GM12878 (cell line): ENCODE data around the gene PRG2. TPM values are rescaled to one million over a fixed set of nuclear protein-coding genes. Genes with fewer than 3 reads are reported as not detected.

Experiments used
- ATAC-seq: fragments of 200-7000 bp; cut with Tn5 transposase; 3 replicates; pipeline ENCODE4 v1.9.1; 2020; ENCODE audit warnings: mild to moderate bottlenecking, moderate library complexity
- BruUV-seq: library from RNA; stranded (reverse); fragments of 400-500 nt; replicated peaks from 2 replicates; lab custom pipeline; 2021; lab: Mats Ljungman, UMichigan
- CTCF ChIA-PET: fragments of 300-600 bp; sonication (Branson Sonifier 250); formaldehyde crosslinking; extraction: SDS; loops from one replicate; lab custom pipeline; 2021; ENCODE audit warnings: inconsistent platforms; lab: Yijun Ruan, JAX
- POLR2A ChIA-PET: fragments of 350-600 bp; formaldehyde crosslinking; extraction: SDS; loops from one replicate; lab custom pipeline; 2021; ENCODE audit warnings: inconsistent platforms; lab: Charles Lee
- RAD21 ChIA-PET: fragments of 300-600 bp; sonication (Branson Sonifier 250); formaldehyde crosslinking; loops from one replicate; lab custom pipeline; 2023; ENCODE audit warnings: antibody characterized with exemption; ENCODE audit not compliant: unreplicated experiment; lab: Charles Lee
- SMC1A ChIA-PET: fragments of 300-600 bp; sonication (Branson Sonifier 250); formaldehyde crosslinking; loops from one replicate; lab custom pipeline; 2023; ENCODE audit not compliant: unreplicated experiment, uncharacterized antibody; lab: Charles Lee
- DNase-seq: peaks from one replicate; pipeline ENCODE4 v3.0.0-alpha.2; 2011; ENCODE audit warnings: low read depth, low spot score
- FAIRE-seq: peaks from 3 replicates; lab custom pipeline; 2011; peaks lifted over from hg19 to GRCh38; lab: Jason Lieb, UNC
- H2AFZ ChIP-seq: 2 replicates; pipeline ENCODE4 v1.6.0; 2011; ENCODE audit warnings: low read depth, low read length, control low read depth; ENCODE audit not compliant: control insufficient read depth
- H3K27ac ChIP-seq: 2 replicates; pipeline ENCODE4 v1.5.1; 2011; ENCODE audit warnings: control low read depth; ENCODE audit not compliant: control insufficient read depth, insufficient read depth
- H3K27me3 ChIP-seq, 2 experiments: replicated peaks in 1 of 2; 2 replicates each; pipeline versions ENCODE4 v1.6.0 to v1.6.1; 2011; ENCODE audit warnings: low read length in 1 of 2; ENCODE audit not compliant: control insufficient read depth in 2 of 2, insufficient read depth in 2 of 2
- H3K36me3 ChIP-seq, 2 experiments: 2 replicates each; pipeline ENCODE4 v1.5.1; 2011; ENCODE audit warnings: low read length in 1 of 2; ENCODE audit not compliant: control insufficient read depth in 2 of 2, insufficient read depth in 2 of 2
- H3K4me1 ChIP-seq: 2 replicates; pipeline ENCODE4 v1.6.1; 2011; ENCODE audit warnings: mild to moderate bottlenecking, low read length, moderate library complexity, mixed read lengths; ENCODE audit not compliant: control insufficient read depth, insufficient read depth
- H3K4me2 ChIP-seq: 2 replicates; pipeline ENCODE4 v1.6.0; 2011; ENCODE audit warnings: control low read depth; ENCODE audit not compliant: control insufficient read depth, insufficient read depth
- H3K4me3 ChIP-seq: fragments of 200-600 bp; sonication (generic); 2 replicates; pipeline ENCODE4 v1.5.1; 2016
- H3K79me2 ChIP-seq: 2 replicates; pipeline ENCODE4 v1.6.0; 2011; ENCODE audit warnings: low read length; ENCODE audit not compliant: control insufficient read depth, insufficient read depth
- H3K9ac ChIP-seq: 2 replicates; pipeline ENCODE4 v1.8.0; 2011; ENCODE audit warnings: low read length, control low read depth, mixed read lengths; ENCODE audit not compliant: control insufficient read depth, insufficient read depth
- H3K9me3 ChIP-seq: replicated peaks from 3 replicates; pipeline ENCODE4 v1.5.1; 2011; ENCODE audit warnings: mild to moderate bottlenecking, low read length; ENCODE audit not compliant: control insufficient read depth, insufficient read depth
- H4K20me1 ChIP-seq: 2 replicates; pipeline ENCODE4 v1.6.0; 2011; ENCODE audit not compliant: control insufficient read depth, insufficient read depth
- ASH2L ChIP-seq: fragments of 300-600, 200-600 bp; sonication (generic); IDR thresholded peaks from 2 replicates; pipeline ENCODE4 v1.6.1; 2017; ENCODE audit warnings: low read depth, mild to moderate bottlenecking, borderline replicate concordance
- BCL11A ChIP-seq: IDR thresholded peaks from 2 replicates; pipeline ENCODE4 v1.6.1; 2011; ENCODE audit warnings: low read depth, low read length
- CEBPB ChIP-seq, 2 experiments: fragments of 150-350 bp in 1 of 2; IDR thresholded peaks; 2 replicates each; pipeline ENCODE4 v1.6.1; 2012 to 2014; ENCODE audit warnings: low read depth in 2 of 2, low read length in 2 of 2, borderline replicate concordance in 1 of 2, inconsistent platforms in 1 of 2
- CEBPZ ChIP-seq: fragments of 150-350 bp; IDR thresholded peaks from 2 replicates; pipeline ENCODE4 v1.6.1; 2016; ENCODE audit warnings: low read depth, low read length
- CHD1 ChIP-seq: IDR thresholded peaks from 2 replicates; pipeline ENCODE4 v1.6.1; 2012; ENCODE audit warnings: low read depth, low read length, improper control_type of control experiment
- MYB ChIP-seq: fragments of 150-350 bp; IDR thresholded peaks from 2 replicates; pipeline ENCODE4 v1.6.1; 2014; ENCODE audit warnings: mild to moderate bottlenecking, low read depth, low read length, borderline replicate concordance
- MYC ChIP-seq: IDR thresholded peaks from 2 replicates; pipeline ENCODE4 v1.6.1; 2011; ENCODE audit warnings: mild to moderate bottlenecking, low read length, moderate library complexity, inconsistent platforms; ENCODE audit not compliant: insufficient read depth, insufficient replicate concordance, insufficient read length, severe bottlenecking
- NFYA ChIP-seq: IDR thresholded peaks from 2 replicates; pipeline ENCODE4 v1.6.1; 2011; ENCODE audit warnings: low read depth, mild to moderate bottlenecking, low read length, improper control_type of control experiment, borderline replicate concordance
- NR2C1 ChIP-seq: fragments of 450-650 bp; IDR thresholded peaks from 2 replicates; pipeline ENCODE4 v1.6.1; 2017; ENCODE audit warnings: antibody characterized with exemption, mild to moderate bottlenecking, moderate library complexity
- RELA ChIP-seq: fragments of 450-650 bp; IDR thresholded peaks from 2 replicates; pipeline ENCODE4 v1.8.0; 2014; ENCODE audit warnings: borderline replicate concordance; ENCODE audit not compliant: partially characterized antibody
- SP1 ChIP-seq: IDR thresholded peaks from one replicate; pipeline ENCODE4 v1.6.1; 2011; ENCODE audit warnings: low read depth, low read length
- SUZ12 ChIP-seq: fragments of 200-600 bp; sonication (generic); IDR thresholded peaks from one replicate; pipeline ENCODE4 v1.6.1; 2018; ENCODE audit warnings: antibody characterized with exemption, mild to moderate bottlenecking; ENCODE audit not compliant: unreplicated experiment
- TCF3 ChIP-seq: IDR thresholded peaks from 2 replicates; pipeline ENCODE4 v1.6.1; 2012; ENCODE audit warnings: low read depth, mild to moderate bottlenecking, low read length, borderline replicate concordance; ENCODE audit not compliant: insufficient read depth
- YBX1 ChIP-seq: fragments of 450-650 bp; IDR thresholded peaks from 2 replicates; pipeline ENCODE4 v1.6.1; 2016; ENCODE audit warnings: antibody characterized with exemption
- ZBED1 ChIP-seq: IDR thresholded peaks from 2 replicates; pipeline ENCODE4 v1.6.1; 2016; ENCODE audit warnings: borderline replicate concordance
- ZBTB33 ChIP-seq: fragments of 450-650 bp; IDR thresholded peaks from 2 replicates; pipeline ENCODE4 v1.6.1; 2017; ENCODE audit warnings: mild to moderate bottlenecking
- WGBS: methylation state at CpG from one replicate; pipeline ENCODE4 v1.1.6; 2016; ENCODE audit warnings: low lambda C conversion rate; ENCODE audit not compliant: insufficient replicate concordance, insufficient coverage; ENCODE audit errors: missing lambda C conversion rate; 5-methylcytosine and 5-hydroxymethylcytosine counted together
- in situ Hi-C: fragments of 300-500 bp; cut with MboI; formaldehyde crosslinking; loops from 9 replicates; pipeline ENCODE4 v1.14.3; 2018; ENCODE audit warnings: mixed read lengths
- intact Hi-C: fragments of 100-400 bp; cut with micrococcal nuclease; formaldehyde crosslinking; loops from one replicate; pipeline ENCODE4 v1.14.2; 2022; ENCODE audit not compliant: unreplicated experiment
- polyA plus RNA-seq, 11 experiments: library from polyadenylated mRNA; depleted of rRNA in 4 of 11; unstranded in 6 of 11; stranded (reverse) in 5 of 11; fragments of >200 nt; fragmentation: Nextera tagmentation in 4 of 11; fragmentation: Illumina TruSeq in 1 of 11; extraction: Ambion mirVana in 4 of 11; extraction: Trizol in 1 of 11; gene quantifications; 1 replicate in 1 of 11; 2 replicates in 10 of 11; pipeline versions ENCODE4 v1.2.1 to v1.2.3, GENCODE V29; 2011 to 2016; ENCODE audit warnings: inconsistent platforms in 2 of 11, missing spikeins in 2 of 11, low read depth in 1 of 11
- total RNA-seq, 4 experiments: library from RNA; depleted of rRNA in 3 of 4; stranded (reverse); fragments of >200 nt in 3 of 4; fragmentation: Illumina TruSeq in 1 of 4; extraction: Trizol in 1 of 4; gene quantifications; 2 replicates each; pipeline versions ENCODE4 v1.2.1 to v1.2.3, GENCODE V29; 2013 to 2021

The PRG2 gene
- total and polyA plus RNA-seq, 10 of the 15 experiments (the other 5 are each of a cell fraction or from before 2014, with no cell fraction given): 0.10 to 1.7 (median 0.56) TPM; not detected in 2

- Histone ChIP-seq H3K79me2 (no peaks in the 10 kb centered on the region), H3K27me3 (peaks cover 0 to 4% of the 10 kb centered on the region in 2 experiments; a peak in 2 of 4 replicates), H3K9me3 (no peaks in the 10 kb centered on the region), H3K36me3 (no peaks in the 10 kb centered on the region), H3K4me2 (no peak overlapping the region), H2AFZ (no peak overlapping the region), H3K9ac (no peak overlapping the region), H3K27ac (no peak overlapping the region), H3K4me1 (no peaks in the 10 kb centered on the region; the same call in 1 of the 2 replicates), H4K20me1 (no peaks in the 10 kb centered on the region), H3K4me3 (no peak overlapping the region)
- WGBS: 89% methylated on average over 7 of the region's 7 CpGs
- no peak for TF ChIP-seq CEBPB (IDR thresholded peaks at IDR 0.05; ENCODE audit: borderline replicate concordance in 1 of 2, low read depth in 2 of 2, low read length in 2 of 2)
- no peak for TF ChIP-seq NR2C1
- TF ChIP-seq ZBED1: no peak
- no peak for TF ChIP-seq TCF3
- no peak for TF ChIP-seq BCL11A
- no peak for TF ChIP-seq YBX1
- TF ChIP-seq ASH2L: no peak
- no peak for TF ChIP-seq CEBPZ
- no peak for TF ChIP-seq SP1
- TF ChIP-seq RELA: no peak
- no peak for TF ChIP-seq MYB
- no peak for TF ChIP-seq MYC
- TF ChIP-seq NFYA: no peak
- TF ChIP-seq SUZ12: no peak
- TF ChIP-seq ZBTB33: no peak
- TF ChIP-seq CHD1: no peak
- in situ Hi-C loops: loop anchor here (25.0 kb wide), 2 partner anchors 1168 to 1243 kb away; partner anchors contain the start of genes LPXN, OR5B21 and ZFP91
- ChIA-PET SMC1A (interaction anchor here (0.7 to 2.9 kb wide), 6 partner anchors 114 to 301 kb away, joined by 3 to 10 read pairs (median 3); no protein-coding TSS in a partner anchor), CTCF (interaction anchor here (0.6 to 4.5 kb wide), 13 partner anchors 9 to 1286 kb away, joined by 3 to 41 read pairs (median 4); no protein-coding TSS in a partner anchor), POLR2A (no interaction called here), RAD21 (interaction anchor here (0.9 to 2.4 kb wide), 5 partner anchors 83 to 296 kb away, joined by 3 to 17 read pairs (median 4); partner anchors contain the start of gene SLC43A3)
- no TSS peak for BruUV-seq
- DNase-seq (no peak), ATAC-seq (no peak), FAIRE-seq (no peak)
- intact Hi-C loops: loop anchor here (2.0 to 10.0 kb wide), 2 partner anchors 133 to 1161 kb away; partner anchors contain the start of gene OR5B21
Observed at GRCh38 chr11:57343825-57344224, 46.6 kb downstream of the PRG2 start.
